Measurements from ENCODE around the gene NOVA1.

The NOVA1 gene

GRCh38 chr14:26517771-26518170, 80.1 kb downstream of the NOVA1 start (continued):
- TF ChIP-seq, protein P1, sequence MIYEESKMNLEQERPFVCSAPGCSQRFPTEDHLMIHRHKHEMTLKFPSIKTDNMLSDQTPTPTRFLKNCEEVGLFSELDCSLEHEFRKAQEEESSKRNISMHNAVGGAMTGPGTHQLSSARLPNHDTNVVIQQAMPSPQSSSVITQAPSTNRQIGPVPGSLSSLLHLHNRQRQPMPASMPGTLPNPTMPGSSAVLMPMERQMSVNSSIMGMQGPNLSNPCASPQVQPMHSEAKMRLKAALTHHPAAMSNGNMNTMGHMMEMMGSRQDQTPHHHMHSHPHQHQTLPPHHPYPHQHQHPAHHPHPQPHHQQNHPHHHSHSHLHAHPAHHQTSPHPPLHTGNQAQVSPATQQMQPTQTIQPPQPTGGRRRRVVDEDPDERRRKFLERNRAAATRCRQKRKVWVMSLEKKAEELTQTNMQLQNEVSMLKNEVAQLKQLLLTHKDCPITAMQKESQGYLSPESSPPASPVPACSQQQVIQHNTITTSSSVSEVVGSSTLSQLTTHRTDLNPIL (CRISPR knock-in tag; IDR thresholded peaks at IDR 0.05; ENCODE audit: low read depth), result no peak

DNA sequence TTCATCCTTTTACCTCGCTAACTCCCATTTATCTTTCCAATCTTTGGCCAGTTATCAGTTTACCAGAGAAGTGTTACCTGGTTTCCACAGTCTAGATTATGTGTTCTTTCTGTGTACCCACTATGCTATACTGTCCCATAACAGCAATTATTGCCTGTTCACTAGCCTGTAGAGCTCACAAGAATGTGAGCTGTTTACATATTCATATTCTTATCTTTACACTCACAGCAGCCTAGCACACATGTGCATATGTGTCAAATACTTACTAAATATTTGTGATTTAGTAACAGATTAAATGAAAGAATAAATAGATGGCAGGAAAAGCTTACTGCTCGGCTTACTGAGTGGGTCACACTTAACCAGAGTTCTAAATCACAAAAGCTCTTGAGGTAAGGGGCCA, 97.8 kb downstream of the NOVA1 start:
- TF ChIP-seq, protein P2, sequence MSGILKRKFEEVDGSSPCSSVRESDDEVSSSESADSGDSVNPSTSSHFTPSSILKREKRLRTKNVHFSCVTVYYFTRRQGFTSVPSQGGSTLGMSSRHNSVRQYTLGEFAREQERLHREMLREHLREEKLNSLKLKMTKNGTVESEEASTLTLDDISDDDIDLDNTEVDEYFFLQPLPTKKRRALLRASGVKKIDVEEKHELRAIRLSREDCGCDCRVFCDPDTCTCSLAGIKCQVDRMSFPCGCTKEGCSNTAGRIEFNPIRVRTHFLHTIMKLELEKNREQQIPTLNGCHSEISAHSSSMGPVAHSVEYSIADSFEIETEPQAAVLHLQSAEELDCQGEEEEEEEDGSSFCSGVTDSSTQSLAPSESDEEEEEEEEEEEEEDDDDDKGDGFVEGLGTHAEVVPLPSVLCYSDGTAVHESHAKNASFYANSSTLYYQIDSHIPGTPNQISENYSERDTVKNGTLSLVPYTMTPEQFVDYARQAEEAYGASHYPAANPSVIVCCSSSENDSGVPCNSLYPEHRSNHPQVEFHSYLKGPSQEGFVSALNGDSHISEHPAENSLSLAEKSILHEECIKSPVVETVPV (CRISPR knock-in tag; IDR thresholded peaks at IDR 0.05), result no peak
- TF ChIP-seq RARB (CRISPR knock-in tag; IDR thresholded peaks at IDR 0.05), result no peak
- TF ChIP-seq SNAI2 (CRISPR knock-in tag; IDR thresholded peaks at IDR 0.05), result no peak
- no peak for TF ChIP-seq GLIS3 (CRISPR knock-in tag; IDR thresholded peaks at IDR 0.05)
- no peak for TF ChIP-seq OSR1 (CRISPR knock-in tag; IDR thresholded peaks at IDR 0.05)
- TF ChIP-seq TCF4 (CRISPR knock-in tag; IDR thresholded peaks at IDR 0.05; ENCODE audit: borderline replicate concordance), result no peak
- TF ChIP-seq ZFP30 (CRISPR knock-in tag; IDR thresholded peaks at IDR 0.05), result no peak

GRCh38 chr14:26499546-26499945, 98.3 kb downstream of the NOVA1 start:
- no peak for ATAC-seq
- TF ChIP-seq, protein P2 (CRISPR knock-in tag; IDR thresholded peaks at IDR 0.05), result no peak
- TF ChIP-seq ZFP30 (CRISPR knock-in tag; IDR thresholded peaks at IDR 0.05) (no peak), ARNTL (CRISPR knock-in tag; IDR thresholded peaks at IDR 0.05; ENCODE audit: borderline replicate concordance, low read depth) (no peak), RARB (CRISPR knock-in tag; IDR thresholded peaks at IDR 0.05) (no peak)

More for the DNA sequence above, 97.8 kb downstream of the NOVA1 start:
- no peak for ATAC-seq

DNA sequence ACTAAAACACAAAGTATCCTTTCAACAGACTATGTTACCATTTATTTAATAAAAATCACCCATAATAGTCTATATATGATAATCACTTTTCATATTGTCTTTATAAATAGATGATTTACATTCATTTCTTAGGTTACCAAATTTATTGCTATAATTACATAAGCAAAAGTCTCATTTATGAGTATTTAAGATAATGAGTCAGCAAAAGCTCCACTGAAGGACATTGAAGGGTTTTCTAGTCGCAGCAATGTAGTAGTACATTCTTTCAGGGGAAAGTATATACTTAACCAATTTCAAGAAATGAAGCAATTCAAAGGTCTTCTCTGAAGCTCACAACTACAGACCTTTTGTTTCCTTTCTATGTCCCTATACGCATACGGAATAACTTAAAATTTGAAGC, 110.9 kb downstream of the NOVA1 start:
- TF ChIP-seq, protein P3, sequence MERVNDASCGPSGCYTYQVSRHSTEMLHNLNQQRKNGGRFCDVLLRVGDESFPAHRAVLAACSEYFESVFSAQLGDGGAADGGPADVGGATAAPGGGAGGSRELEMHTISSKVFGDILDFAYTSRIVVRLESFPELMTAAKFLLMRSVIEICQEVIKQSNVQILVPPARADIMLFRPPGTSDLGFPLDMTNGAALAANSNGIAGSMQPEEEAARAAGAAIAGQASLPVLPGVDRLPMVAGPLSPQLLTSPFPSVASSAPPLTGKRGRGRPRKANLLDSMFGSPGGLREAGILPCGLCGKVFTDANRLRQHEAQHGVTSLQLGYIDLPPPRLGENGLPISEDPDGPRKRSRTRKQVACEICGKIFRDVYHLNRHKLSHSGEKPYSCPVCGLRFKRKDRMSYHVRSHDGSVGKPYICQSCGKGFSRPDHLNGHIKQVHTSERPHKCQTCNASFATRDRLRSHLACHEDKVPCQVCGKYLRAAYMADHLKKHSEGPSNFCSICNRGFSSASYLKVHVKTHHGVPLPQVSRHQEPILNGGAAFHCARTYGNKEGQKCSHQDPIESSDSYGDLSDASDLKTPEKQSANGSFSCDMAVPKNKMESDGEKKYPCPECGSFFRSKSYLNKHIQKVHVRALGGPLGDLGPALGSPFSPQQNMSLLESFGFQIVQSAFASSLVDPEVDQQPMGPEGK (CRISPR knock-in tag; IDR thresholded peaks at IDR 0.05; ENCODE audit: borderline replicate concordance), result no peak
- no peak for TF ChIP-seq ZNF565 (CRISPR knock-in tag; conservative IDR thresholded peaks at IDR 0.05; ENCODE audit: low read depth)
- TF ChIP-seq TOX (CRISPR knock-in tag; IDR thresholded peaks at IDR 0.05; ENCODE audit: borderline replicate concordance), result no peak
- no peak for TF ChIP-seq BACH2 (CRISPR knock-in tag; IDR thresholded peaks at IDR 0.05; ENCODE audit: borderline replicate concordance)
- no peak for TF ChIP-seq ZNF70 (CRISPR knock-in tag; IDR thresholded peaks at IDR 0.05)
- TF ChIP-seq, protein P4, sequence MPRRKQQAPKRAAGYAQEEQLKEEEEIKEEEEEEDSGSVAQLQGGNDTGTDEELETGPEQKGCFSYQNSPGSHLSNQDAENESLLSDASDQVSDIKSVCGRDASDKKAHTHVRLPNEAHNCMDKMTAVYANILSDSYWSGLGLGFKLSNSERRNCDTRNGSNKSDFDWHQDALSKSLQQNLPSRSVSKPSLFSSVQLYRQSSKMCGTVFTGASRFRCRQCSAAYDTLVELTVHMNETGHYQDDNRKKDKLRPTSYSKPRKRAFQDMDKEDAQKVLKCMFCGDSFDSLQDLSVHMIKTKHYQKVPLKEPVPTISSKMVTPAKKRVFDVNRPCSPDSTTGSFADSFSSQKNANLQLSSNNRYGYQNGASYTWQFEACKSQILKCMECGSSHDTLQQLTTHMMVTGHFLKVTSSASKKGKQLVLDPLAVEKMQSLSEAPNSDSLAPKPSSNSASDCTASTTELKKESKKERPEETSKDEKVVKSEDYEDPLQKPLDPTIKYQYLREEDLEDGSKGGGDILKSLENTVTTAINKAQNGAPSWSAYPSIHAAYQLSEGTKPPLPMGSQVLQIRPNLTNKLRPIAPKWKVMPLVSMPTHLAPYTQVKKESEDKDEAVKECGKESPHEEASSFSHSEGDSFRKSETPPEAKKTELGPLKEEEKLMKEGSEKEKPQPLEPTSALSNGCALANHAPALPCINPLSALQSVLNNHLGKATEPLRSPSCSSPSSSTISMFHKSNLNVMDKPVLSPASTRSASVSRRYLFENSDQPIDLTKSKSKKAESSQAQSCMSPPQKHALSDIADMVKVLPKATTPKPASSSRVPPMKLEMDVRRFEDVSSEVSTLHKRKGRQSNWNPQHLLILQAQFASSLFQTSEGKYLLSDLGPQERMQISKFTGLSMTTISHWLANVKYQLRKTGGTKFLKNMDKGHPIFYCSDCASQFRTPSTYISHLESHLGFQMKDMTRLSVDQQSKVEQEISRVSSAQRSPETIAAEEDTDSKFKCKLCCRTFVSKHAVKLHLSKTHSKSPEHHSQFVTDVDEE (CRISPR knock-in tag; IDR thresholded peaks at IDR 0.05), result no peak
- TF ChIP-seq GLIS3 (CRISPR knock-in tag; IDR thresholded peaks at IDR 0.05), result no peak
- TF ChIP-seq ZC3H10 (CRISPR knock-in tag; IDR thresholded peaks at IDR 0.05), result no peak
- no peak for TF ChIP-seq ISL1 (CRISPR knock-in tag; IDR thresholded peaks at IDR 0.05)
- no peak for TF ChIP-seq RARB (CRISPR knock-in tag; IDR thresholded peaks at IDR 0.05)
- no peak for TF ChIP-seq ARNTL (CRISPR knock-in tag; IDR thresholded peaks at IDR 0.05; ENCODE audit: borderline replicate concordance, low read depth)
- no peak for TF ChIP-seq OSR1 (CRISPR knock-in tag; IDR thresholded peaks at IDR 0.05)
- TF ChIP-seq ESRRG (CRISPR knock-in tag; IDR thresholded peaks at IDR 0.05), result no peak
- TF ChIP-seq SNAI2 (CRISPR knock-in tag; IDR thresholded peaks at IDR 0.05), result no peak
- TF ChIP-seq, protein P2 (CRISPR knock-in tag; IDR thresholded peaks at IDR 0.05), result no peak
- TF ChIP-seq ZFP3 (CRISPR knock-in tag; IDR thresholded peaks at IDR 0.05), result no peak
- TF ChIP-seq, protein P1 (CRISPR knock-in tag; IDR thresholded peaks at IDR 0.05; ENCODE audit: low read depth), result no peak
- TF ChIP-seq TCF4 (CRISPR knock-in tag; IDR thresholded peaks at IDR 0.05; ENCODE audit: borderline replicate concordance), result no peak
- TF ChIP-seq, protein P5, sequence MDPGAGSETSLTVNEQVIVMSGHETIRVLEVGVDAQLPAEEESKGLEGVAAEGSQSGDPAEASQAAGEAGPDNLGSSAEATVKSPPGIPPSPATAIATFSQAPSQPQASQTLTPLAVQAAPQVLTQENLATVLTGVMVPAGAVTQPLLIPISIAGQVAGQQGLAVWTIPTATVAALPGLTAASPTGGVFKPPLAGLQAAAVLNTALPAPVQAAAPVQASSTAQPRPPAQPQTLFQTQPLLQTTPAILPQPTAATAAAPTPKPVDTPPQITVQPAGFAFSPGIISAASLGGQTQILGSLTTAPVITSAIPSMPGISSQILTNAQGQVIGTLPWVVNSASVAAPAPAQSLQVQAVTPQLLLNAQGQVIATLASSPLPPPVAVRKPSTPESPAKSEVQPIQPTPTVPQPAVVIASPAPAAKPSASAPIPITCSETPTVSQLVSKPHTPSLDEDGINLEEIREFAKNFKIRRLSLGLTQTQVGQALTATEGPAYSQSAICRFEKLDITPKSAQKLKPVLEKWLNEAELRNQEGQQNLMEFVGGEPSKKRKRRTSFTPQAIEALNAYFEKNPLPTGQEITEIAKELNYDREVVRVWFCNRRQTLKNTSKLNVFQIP (CRISPR knock-in tag; IDR thresholded peaks at IDR 0.05; ENCODE audit: borderline replicate concordance, low read depth), result no peak
- no peak for TF ChIP-seq PPARA (CRISPR knock-in tag; IDR thresholded peaks at IDR 0.05; ENCODE audit: borderline replicate concordance)

More for the DNA sequence above, 110.9 kb downstream of the NOVA1 start:
- ATAC-seq, result no peak
